Measurements from ENCODE around the gene OR8A1.
"Not testable (repeated sequence)": the region's sequence is repeated elsewhere in the genome, so short reads cannot be mapped to it uniquely, and the experiment has no call there.

OR8A1 gene

DNA sequence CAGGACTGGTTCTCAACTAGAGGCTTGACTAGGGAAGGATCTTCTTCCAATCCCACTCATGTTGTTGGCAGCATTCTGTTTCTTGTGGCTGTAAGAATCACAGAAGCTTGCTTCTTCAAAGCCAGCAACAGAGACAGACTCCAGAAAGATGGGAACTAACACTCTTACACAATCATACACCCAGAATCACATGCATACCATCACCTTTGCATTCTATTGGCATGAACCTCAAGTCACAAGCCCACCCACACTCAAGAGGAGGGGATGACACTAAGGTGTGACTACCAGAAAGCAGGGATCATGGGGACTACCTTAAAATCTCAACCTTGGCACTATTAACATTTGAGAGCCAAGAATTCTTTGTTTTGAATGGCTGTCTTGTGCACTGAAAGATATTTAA, 27.8 kb downstream of the OR8A1 start:
- no peak for DNase-seq

DNA sequence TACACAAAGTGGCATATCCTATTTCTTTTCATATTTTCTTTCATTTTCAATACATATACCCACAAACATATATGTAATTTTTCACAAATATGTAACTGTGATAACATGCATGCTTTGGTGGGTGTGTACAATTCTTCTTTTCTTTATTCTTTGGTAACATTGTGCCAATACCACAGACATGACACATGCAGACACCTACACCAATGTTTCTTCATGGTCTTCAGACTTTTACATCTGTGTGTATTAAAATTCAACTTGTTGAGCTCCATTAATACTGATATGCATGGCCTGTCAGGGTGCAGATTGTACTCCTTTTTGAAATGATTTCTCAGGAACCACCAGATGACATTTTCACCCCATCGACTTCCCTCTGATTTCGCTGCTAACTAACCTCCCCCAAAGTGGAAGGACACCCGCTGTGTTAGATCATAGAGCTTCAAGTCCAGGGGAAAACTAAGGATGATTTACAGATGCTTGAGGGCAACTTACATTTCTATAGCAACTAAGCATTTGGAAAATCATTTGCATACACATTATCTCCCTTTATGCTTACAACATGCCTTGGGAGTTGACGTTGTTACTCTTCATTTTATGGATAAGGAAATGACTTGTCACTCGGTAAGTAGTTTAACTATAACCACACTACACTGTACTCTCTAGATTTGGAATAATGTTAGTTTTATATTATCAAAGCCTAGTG, 31.0 kb downstream of the OR8A1 start:
- no peak for DNase-seq

DNA sequence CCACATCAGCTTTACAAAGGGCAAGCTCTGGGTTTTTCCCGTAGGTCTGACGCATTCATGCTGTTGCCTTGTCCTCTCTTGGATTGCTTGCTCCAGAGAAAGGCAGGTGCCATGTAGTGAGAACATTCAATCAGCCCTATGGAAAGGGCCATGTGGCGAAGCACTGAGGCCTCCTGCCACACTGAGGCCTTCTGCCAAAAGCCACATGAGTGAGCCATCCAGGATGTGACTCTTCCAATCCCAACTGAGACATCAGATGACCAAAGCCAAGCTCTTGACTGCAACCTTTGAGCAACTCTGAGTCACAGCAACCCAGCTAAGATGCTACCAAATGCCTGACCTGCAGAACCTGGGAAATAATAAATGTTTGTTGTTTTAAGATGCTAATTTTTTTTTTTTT, 32.4 kb downstream of the OR8A1 start:
- DNase-seq: no peak

DNA sequence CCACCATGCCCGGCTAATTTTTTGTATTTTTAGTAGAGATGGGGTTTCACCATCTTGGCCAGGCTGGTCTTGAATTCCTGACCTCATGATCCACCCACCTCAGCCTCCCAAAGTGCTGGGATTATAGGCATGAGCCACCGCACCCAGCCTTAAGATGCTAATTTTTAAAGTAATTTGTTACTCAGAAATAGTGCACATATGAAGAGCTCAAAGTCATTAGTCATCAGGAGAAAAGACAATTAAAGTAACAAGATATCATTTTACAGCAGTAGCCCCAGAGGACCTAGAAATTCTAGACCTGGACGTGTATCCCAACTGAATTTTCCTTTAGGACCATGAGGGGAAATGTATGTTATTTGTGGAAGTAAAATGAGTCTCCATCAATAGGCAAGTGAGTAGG, 32.9 kb downstream of the OR8A1 start:
- DNase-seq: not testable (repeated sequence)

DNA sequence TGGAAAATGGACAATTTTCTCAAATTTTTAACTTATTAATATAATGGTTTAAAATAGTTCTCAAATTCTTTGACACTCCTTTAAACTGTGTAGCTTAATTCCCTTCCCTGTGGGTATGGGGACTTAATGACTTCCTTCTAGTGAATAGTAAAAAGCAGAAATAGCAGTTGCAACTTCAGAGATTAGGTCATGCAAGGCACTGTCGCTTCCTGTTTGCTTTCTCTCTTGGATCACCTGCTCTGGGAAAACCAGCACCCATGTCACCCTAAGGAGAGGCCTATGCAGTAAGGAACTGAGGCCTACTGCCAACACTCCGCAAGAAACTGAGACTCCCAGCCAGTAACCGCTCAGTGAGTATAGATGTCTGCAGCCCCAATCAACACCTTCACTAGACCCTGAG, 35.9 kb downstream of the OR8A1 start:
- no peak for DNase-seq

DNA sequence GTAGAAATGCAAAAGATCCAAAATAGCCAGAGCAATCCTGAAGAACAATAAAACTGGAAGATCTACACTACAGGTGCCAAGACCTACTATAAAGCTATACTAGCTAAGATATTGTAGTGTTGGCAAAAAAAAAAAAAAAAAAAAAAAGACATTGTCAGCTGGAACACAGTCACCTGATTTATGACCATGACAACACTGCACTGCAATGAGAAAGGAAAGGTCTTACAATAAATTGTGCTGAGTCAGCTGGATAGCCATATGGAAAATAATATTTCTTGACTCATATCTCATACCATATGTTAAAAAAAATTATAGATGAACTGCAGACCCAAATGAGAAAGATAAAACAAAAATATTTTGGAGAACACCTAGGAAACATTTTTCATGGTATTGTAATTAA, 38.4 kb downstream of the OR8A1 start:
- no peak for DNase-seq

DNA sequence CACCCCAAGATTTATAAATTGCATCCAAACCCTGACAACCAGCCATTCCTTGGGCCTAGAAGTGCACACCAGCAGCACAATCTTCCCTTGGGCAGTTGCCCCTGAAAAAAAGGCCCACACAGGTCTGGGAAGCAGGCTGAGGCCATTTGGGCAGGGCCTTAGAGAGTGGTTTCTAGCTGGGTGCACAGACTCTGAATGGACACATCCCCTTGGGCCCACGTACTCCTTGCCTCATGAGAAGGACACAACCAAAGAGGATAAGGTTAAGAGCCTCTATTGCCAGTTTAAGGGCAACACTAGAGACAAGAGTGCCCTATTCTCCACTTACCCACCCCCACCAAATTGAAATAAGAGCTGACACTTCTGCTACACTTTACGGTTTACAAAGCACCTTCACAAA, 40.5 kb downstream of the OR8A1 start:
- DNase-seq: no peak

DNA sequence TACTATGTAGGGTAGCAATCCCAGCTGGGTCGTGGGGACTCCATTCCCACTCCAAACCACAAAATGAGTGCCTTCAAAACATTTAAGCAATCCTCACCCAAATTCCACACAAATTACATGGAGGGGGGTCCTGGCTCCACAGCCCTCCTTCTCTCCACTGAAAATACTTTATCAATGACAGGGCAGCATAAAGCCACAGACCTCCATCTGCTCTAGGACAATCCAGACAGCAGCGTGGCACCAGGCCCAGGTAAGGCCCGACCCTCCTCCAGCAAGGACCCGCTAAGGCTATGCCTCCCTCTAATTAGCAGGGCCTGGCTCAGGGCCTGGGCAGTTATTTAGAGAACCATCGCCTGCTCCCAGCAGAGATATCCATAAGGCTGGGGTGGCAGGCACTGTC, 41.3 kb downstream of the OR8A1 start, which contains the start of gene PANX3:
Gene PANX3, plus strand, starts transcription at position 365 of the 400 bp plus-strand sequence. CDS start 129 bp downstream, outside the sequence.
- DNase-seq: no peak

DNA sequence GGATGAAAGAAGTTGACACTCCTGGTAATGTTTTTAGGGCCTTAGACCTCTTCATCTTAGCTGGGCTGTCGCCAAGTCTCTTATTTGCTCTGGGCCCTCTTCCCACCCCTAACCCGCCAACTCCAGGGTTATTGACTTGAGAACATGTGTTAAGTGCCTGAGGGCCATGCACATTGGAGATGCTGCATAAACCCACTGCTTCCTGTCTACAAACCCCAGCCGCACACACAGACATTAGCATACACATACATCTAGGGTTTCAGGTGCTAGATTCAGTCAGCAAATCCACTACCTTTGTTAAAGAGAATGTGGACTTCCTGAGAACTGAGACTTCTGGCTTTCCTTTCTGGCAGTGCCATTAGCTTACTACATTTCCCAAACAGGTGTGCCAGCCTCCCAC, 42.2 kb downstream of the OR8A1 start:
- peak; percentile 30 for DNase-seq

DNA sequence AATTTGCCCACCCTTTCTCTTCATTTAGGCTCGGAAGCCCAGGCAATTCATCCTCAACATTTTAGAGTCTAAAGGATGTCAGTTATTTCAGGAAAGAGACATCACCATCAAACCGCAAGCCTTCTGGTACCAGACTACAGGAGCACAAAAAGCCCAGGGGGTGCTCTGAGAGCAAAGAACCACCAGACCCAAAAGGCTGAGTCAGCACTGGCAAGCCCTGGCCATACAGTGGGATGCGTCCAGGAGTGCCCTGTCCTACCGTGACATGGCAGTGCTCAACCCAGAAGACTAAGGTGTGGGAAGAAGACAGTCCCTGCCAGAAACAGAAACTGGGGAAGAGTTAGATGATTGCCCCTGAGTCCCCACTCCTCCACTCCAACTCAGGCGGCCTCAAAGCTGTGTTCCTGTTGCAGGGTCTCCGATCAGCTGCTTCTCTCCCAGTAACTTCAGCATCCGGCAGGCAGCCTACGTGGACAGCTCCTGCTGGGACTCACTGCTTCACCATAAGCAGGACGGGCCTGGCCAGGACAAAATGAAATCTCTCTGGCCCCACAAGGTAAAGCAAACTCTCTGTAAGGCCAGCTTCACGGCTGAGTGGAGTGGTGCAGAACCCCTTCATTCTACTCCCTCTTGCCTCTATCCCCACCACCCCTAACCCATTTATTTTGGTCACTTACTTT, 42.9 kb downstream of the OR8A1 start:
- DNase-seq: no peak

DNA sequence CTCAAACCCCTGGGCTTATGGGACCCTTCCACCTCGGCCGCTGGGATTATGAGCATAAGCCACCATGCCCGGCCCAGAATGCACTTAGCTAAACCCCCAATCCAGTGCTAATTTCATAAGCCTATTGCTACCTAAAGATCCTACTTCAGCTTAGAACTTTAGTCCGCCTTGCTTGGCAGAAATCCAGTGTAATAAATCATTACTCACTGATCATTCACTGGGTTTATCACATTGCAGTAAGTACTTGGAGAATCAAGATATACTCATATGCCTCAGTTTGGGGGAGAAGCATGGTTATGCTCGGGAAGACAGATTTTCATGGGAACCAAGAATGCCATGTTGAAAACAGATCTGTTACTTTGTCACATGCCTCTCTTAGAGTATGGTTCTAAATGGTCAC, 49.1 kb downstream of the OR8A1 start:
- DNase-seq: no peak

Data from NCI-H2029 treated with DMSO at 0.1 percent for 48 hours (cell line).